ENCODE results near the gene SPSB2.
"Not testable (repeated sequence)": the region's sequence is repeated elsewhere in the genome, so short reads cannot be mapped to it uniquely, and the experiment has no call there.

The SPSB2 gene

GRCh38 chr12:6896846-6897435, 23.8 kb upstream of the SPSB2 start:
- H3K4me3 ChIP-seq (ENCODE audit: low read depth, low read length): no peak overlapping the region
- TF ChIP-seq CTCF (IDR thresholded peaks at IDR 0.05; ENCODE audit: low read depth, low read length, missing control alignments): no peak
- DNase-seq (ENCODE audit: low read depth): no peak

GRCh38 chr12:6894321-6894720, 21.2 kb upstream of the SPSB2 start:
- no peak overlapping the region for H3K4me3 ChIP-seq (ENCODE audit: low read depth, low read length)
- no peak for TF ChIP-seq CTCF (IDR thresholded peaks at IDR 0.05; ENCODE audit: low read depth, low read length, missing control alignments)
- no peak for DNase-seq (ENCODE audit: low read depth)

GRCh38 chr12:6892683-6893082, 19.6 kb upstream of the SPSB2 start:
- H3K4me3 ChIP-seq (ENCODE audit: low read depth, low read length); DNase-seq (ENCODE audit: low read depth): not testable (repeated sequence)

GRCh38 chr12:6891646-6892001, 18.5 kb upstream of the SPSB2 start:
- no peak for DNase-seq (ENCODE audit: low read depth)
- H3K4me3 ChIP-seq (ENCODE audit: low read depth, low read length): peak overlapping the region; percentile 62
- TF ChIP-seq CTCF (IDR thresholded peaks at IDR 0.05; ENCODE audit: low read depth, low read length, missing control alignments): no peak

- peak; percentile 83 for DNase-seq (ENCODE audit: low read depth)
- TF ChIP-seq CTCF (IDR thresholded peaks at IDR 0.05; ENCODE audit: low read depth, low read length, missing control alignments): peak; percentile 77
- H3K4me3 ChIP-seq (ENCODE audit: low read depth, low read length): peak overlapping the region; percentile 62
Observed at GRCh38 chr12:6890789-6891645, 17.9 kb upstream of the SPSB2 start.

- H3K4me3 ChIP-seq (ENCODE audit: low read depth, low read length); DNase-seq (ENCODE audit: low read depth): not testable (repeated sequence)
Observed at GRCh38 chr12:6889775-6890573, 16.9 kb upstream of the SPSB2 start.

GRCh38 chr12:6888794-6889193, 15.7 kb upstream of the SPSB2 start:
- not testable (repeated sequence) for DNase-seq (ENCODE audit: low read depth); H3K4me3 ChIP-seq (ENCODE audit: low read depth, low read length)

GRCh38 chr12:6888360-6888759, 15.3 kb upstream of the SPSB2 start:
- no peak for TF ChIP-seq CTCF (IDR thresholded peaks at IDR 0.05; ENCODE audit: low read depth, low read length, missing control alignments)
- no peak overlapping the region for H3K4me3 ChIP-seq (ENCODE audit: low read depth, low read length)
- no peak for DNase-seq (ENCODE audit: low read depth)
